HG03565 (cell line): ENCODE data around the gene ANKS1B.

Source experiments
- ATAC-seq: cut with Tn5 transposase; IDR thresholded peaks from one replicate; pipeline ENCODE4 v1.9.1; 2021; ENCODE audit warnings: mild to moderate bottlenecking, moderate library complexity; ENCODE audit not compliant: unreplicated experiment

Gene ANKS1B

GRCh38 chr12:99231031-99231430 is 753.7 kb downstream of the ANKS1B start:
- ATAC-seq: no peak

- no peak for ATAC-seq
Measured at GRCh38 chr12:99224237-99224636, 760.5 kb downstream of the ANKS1B start.

- no peak for ATAC-seq
Measured at GRCh38 chr12:99223579-99223978, 761.2 kb downstream of the ANKS1B start.

GRCh38 chr12:99213047-99213446 is 771.7 kb downstream of the ANKS1B start:
- no peak for ATAC-seq

GRCh38 chr12:99212275-99212674 is 772.5 kb downstream of the ANKS1B start:
- no peak for ATAC-seq

GRCh38 chr12:99205111-99205510 is 779.6 kb downstream of the ANKS1B start:
- ATAC-seq: no peak

- no peak for ATAC-seq
Measured at GRCh38 chr12:99201906-99202645, 782.7 kb downstream of the ANKS1B start.

- ATAC-seq: no peak
Measured at GRCh38 chr12:99200711-99201384, 783.9 kb downstream of the ANKS1B start.

- ATAC-seq: no peak
Measured at GRCh38 chr12:99195474-99195873, 789.3 kb downstream of the ANKS1B start.

GRCh38 chr12:99192489-99192888 is 792.2 kb downstream of the ANKS1B start:
- ATAC-seq: no peak

GRCh38 chr12:99176871-99177270 is 807.9 kb downstream of the ANKS1B start:
- ATAC-seq: no peak

- ATAC-seq: no peak
Measured at GRCh38 chr12:99170461-99170860, 814.3 kb downstream of the ANKS1B start.

- no peak for ATAC-seq
Measured at GRCh38 chr12:99170037-99170436, 814.7 kb downstream of the ANKS1B start.

- ATAC-seq: no peak
Measured at GRCh38 chr12:99157946-99158345, 826.8 kb downstream of the ANKS1B start.

GRCh38 chr12:99154983-99155336 is 829.8 kb downstream of the ANKS1B start:
- no peak for ATAC-seq

- ATAC-seq: no peak
Measured at GRCh38 chr12:99154216-99154982, 830.3 kb downstream of the ANKS1B start.

GRCh38 chr12:99153293-99153692 is 831.4 kb downstream of the ANKS1B start:
- ATAC-seq: no peak

GRCh38 chr12:99152337-99152736 is 832.4 kb downstream of the ANKS1B start:
- ATAC-seq: no peak

GRCh38 chr12:99151744-99152143 is 833.0 kb downstream of the ANKS1B start:
- ATAC-seq: no peak

- no peak for ATAC-seq
Measured at GRCh38 chr12:99147130-99147529, 837.6 kb downstream of the ANKS1B start.

- no peak for ATAC-seq
Measured at GRCh38 chr12:99146730-99147129, 838.0 kb downstream of the ANKS1B start.

GRCh38 chr12:99146185-99146584 is 838.6 kb downstream of the ANKS1B start:
- no peak for ATAC-seq
